CD14-positive monocyte (primary cell): Measurements from ENCODE around the gene MAST4. TPM values are rescaled to one million over a fixed set of nuclear protein-coding genes. Genes with fewer than 3 reads are reported as not detected.

ENCODE experiments used
- DNase-seq, 3 donors: peaks; one replicate each; pipeline ENCODE4 v3.0.0-alpha.2; 2011 to 2022
- H2AFZ ChIP-seq: 2 replicates; pipeline ENCODE4 v1.6.0; 2012; ENCODE audit warnings: mild to moderate bottlenecking, low read depth, low read length, inconsistent platforms; ENCODE audit not compliant: insufficient read depth, poor library complexity, severe bottlenecking
- H3K27ac ChIP-seq, 2 donors: 1 replicate in 1 of 2; 2 replicates in 1 of 2; pipeline ENCODE4 v1.5.1; 2012 to 2013; ENCODE audit warnings: low read length in 2 of 2, control low read depth in 1 of 2, inconsistent platforms in 1 of 2, low read depth in 1 of 2, mild to moderate bottlenecking in 1 of 2
- H3K27me3 ChIP-seq, 2 donors: one replicate each; pipeline versions ENCODE4 v1.6.0 to v1.6.1; 2011 to 2013; ENCODE audit warnings: low read length in 2 of 2; ENCODE audit not compliant: control insufficient read depth in 2 of 2, insufficient read depth in 2 of 2
- H3K36me3 ChIP-seq, 2 donors: replicated peaks in 1 of 2; 1 replicate in 1 of 2; 2 replicates in 1 of 2; pipeline versions ENCODE4 v1.5.1 to v1.6.1; 2012 to 2013; ENCODE audit warnings: low read length in 2 of 2, control low read depth in 1 of 2, inconsistent platforms in 1 of 2, mild to moderate bottlenecking in 1 of 2; ENCODE audit not compliant: insufficient read depth in 2 of 2, control insufficient read depth in 1 of 2
- H3K4me1 ChIP-seq, 2 donors: 1 replicate in 1 of 2; 2 replicates in 1 of 2; pipeline versions ENCODE4 v1.5.1 to v1.6.1; 2012 to 2013; ENCODE audit warnings: low read length in 2 of 2, control low read depth in 1 of 2, inconsistent platforms in 1 of 2, mild to moderate bottlenecking in 1 of 2, moderate library complexity in 1 of 2; ENCODE audit not compliant: insufficient read depth in 2 of 2, control insufficient read depth in 1 of 2
- H3K4me2 ChIP-seq: replicated peaks from 2 replicates; pipeline ENCODE3; 2012; ENCODE audit warnings: low read length, moderate library complexity, mild to moderate bottlenecking; ENCODE audit not compliant: poor library complexity, severe bottlenecking; ENCODE audit errors: extremely low read depth
- H3K4me3 ChIP-seq, 3 experiments: fragments of 200-600 bp in 1 of 3; sonication (generic) in 1 of 3; replicated peaks in 1 of 3; 1 replicate in 2 of 3; 2 replicates in 1 of 3; pipeline ENCODE4 v1.5.1; 2011 to 2013; ENCODE audit warnings: low read length in 3 of 3, mild to moderate bottlenecking in 3 of 3, control low read depth in 2 of 3, low read depth in 2 of 3, inconsistent platforms in 1 of 3, moderate library complexity in 1 of 3
- H3K79me2 ChIP-seq: 2 replicates; pipeline ENCODE4 v1.6.0; 2012; ENCODE audit warnings: mild to moderate bottlenecking, control low read depth, inconsistent platforms, low read length, moderate library complexity; ENCODE audit not compliant: insufficient read depth
- H3K9ac ChIP-seq: 2 replicates; pipeline ENCODE4 v1.6.0; 2017; ENCODE audit warnings: low read length, mild to moderate bottlenecking; ENCODE audit not compliant: insufficient read depth, poor library complexity, severe bottlenecking
- H3K9me3 ChIP-seq, 2 donors: replicated peaks in 1 of 2; 1 replicate in 1 of 2; 2 replicates in 1 of 2; pipeline versions ENCODE4 v1.5.1 to v1.6.1; 2012 to 2013; ENCODE audit warnings: low read length in 2 of 2, control low read depth in 1 of 2; ENCODE audit not compliant: control insufficient read depth in 1 of 2, insufficient read depth in 1 of 2
- H4K20me1 ChIP-seq: 2 replicates; pipeline ENCODE4 v1.6.0; 2012; ENCODE audit warnings: mild to moderate bottlenecking, low read length, control low read depth, moderate library complexity; ENCODE audit not compliant: insufficient read depth
- H3K27ac Mint-ChIP-seq, 7 donors: one replicate each; pipeline ENCODE4 v1.8.0; 2020; ENCODE audit warnings: mild to moderate bottlenecking in 7 of 7, mixed read lengths in 7 of 7, moderate library complexity in 6 of 7, inconsistent platforms in 2 of 7
- H3K27me3 Mint-ChIP-seq, 3 donors: one replicate each; pipeline ENCODE4 v1.8.0; 2021 to 2022; ENCODE audit warnings: low read depth in 3 of 3, mild to moderate bottlenecking in 3 of 3, mixed read lengths in 3 of 3, moderate library complexity in 3 of 3, inconsistent platforms in 1 of 3
- H3K36me3 Mint-ChIP-seq, 2 donors: one replicate each; pipeline ENCODE4 v1.8.0; 2020; ENCODE audit warnings: mixed read lengths in 2 of 2, inconsistent platforms in 1 of 2, mild to moderate bottlenecking in 1 of 2
- H3K4me1 Mint-ChIP-seq: one replicate; pipeline ENCODE4 v1.8.0; 2020; ENCODE audit warnings: mild to moderate bottlenecking, mixed read lengths
- H3K4me3 Mint-ChIP-seq, 2 donors: one replicate each; pipeline ENCODE4 v1.8.0; 2020; ENCODE audit warnings: mild to moderate bottlenecking in 2 of 2, mixed read lengths in 2 of 2, moderate library complexity in 1 of 2
- H3K9me3 Mint-ChIP-seq, 7 donors: one replicate each; pipeline ENCODE4 v1.8.0; 2020 to 2022; ENCODE audit warnings: mixed read lengths in 7 of 7, mild to moderate bottlenecking in 6 of 7, moderate library complexity in 6 of 7, inconsistent platforms in 2 of 7
- CTCF ChIP-seq: fragments of 200-600 bp; IDR thresholded peaks from one replicate; pipeline ENCODE4 v1.8.0; 2022; ENCODE audit warnings: antibody characterized with exemption, mild to moderate bottlenecking
- WGBS: methylation state at CpG from one replicate; pipeline ENCODE4 v1.1.5; 2013; ENCODE audit warnings: missing lambda C conversion rate; ENCODE audit not compliant: insufficient coverage; 5-methylcytosine and 5-hydroxymethylcytosine counted together
- intact Hi-C, 2 donors: fragments of 100-400 bp; cut with micrococcal nuclease; formaldehyde crosslinking; loops; one replicate each; pipeline versions ENCODE4 v1.15.0 to v1.15.1; 2023
- polyA plus RNA-seq, 3 donors: library from polyadenylated mRNA; depleted of rRNA in 1 of 3; unstranded in 2 of 3; stranded (reverse) in 1 of 3; fragments of 300-500 nt in 2 of 3; fragments of >200 nt in 1 of 3; fragmentation: Illumina TruSeq in 2 of 3; gene quantifications; 1 replicate in 2 of 3; 2 replicates in 1 of 3; pipeline ENCODE4 v1.2.3, GENCODE V29; 2012 to 2021

The MAST4 gene
- polyA plus RNA-seq, 3 donors, result 0.03 to 0.24 TPM; not detected in 1

GRCh38 chr5:66829826-66830225 lies 233.6 kb downstream of the MAST4 start:
- WGBS, result no CpG with 5 or more reads among the region's 2 CpGs
- peaks cover 12 to 16% of the 10 kb centered on the region in 2 donors for H3K4me1 ChIP-seq
- no peaks in the 10 kb centered on the region for H3K9me3 ChIP-seq
- peaks cover 4 to 27% of the 10 kb centered on the region in 2 donors for H3K27me3 ChIP-seq
- no peaks in the 10 kb centered on the region for H3K36me3 Mint-ChIP-seq
- no peak overlapping the region for H3K27ac ChIP-seq
- H4K20me1 ChIP-seq, result no peaks in the 10 kb centered on the region
- no peaks in the 10 kb centered on the region for H3K79me2 ChIP-seq
- H3K4me1 Mint-ChIP-seq, result peaks cover 20% of the 10 kb centered on the region
- H3K9ac ChIP-seq, result no peak overlapping the region
- no peaks in the 10 kb centered on the region for H3K9me3 Mint-ChIP-seq
- no peak overlapping the region for H3K27ac Mint-ChIP-seq
- peak overlapping the region in 1 of 2 donors; percentile 22 for H3K4me3 Mint-ChIP-seq
- intact Hi-C loops, result loop anchor here in 1 of 2 donors (10.0 kb wide), 1 partner anchor 55 kb away; no protein-coding TSS in a partner anchor
- peaks cover 24 to 34% (median 25%) of the 10 kb centered on the region in 3 donors for H3K27me3 Mint-ChIP-seq
- DNase-seq, result peak in 2 of 3 donors; percentile 19 to 31
- no peak overlapping the region for H3K4me2 ChIP-seq
- no peak for TF ChIP-seq CTCF
- no peaks in the 10 kb centered on the region for H3K36me3 ChIP-seq
- H3K4me3 ChIP-seq, result no peak overlapping the region
- no peak overlapping the region for H2AFZ ChIP-seq

GRCh38 chr5:66830636-66831035 lies 234.4 kb downstream of the MAST4 start:
- H3K27ac ChIP-seq, result no peak overlapping the region
- no peaks in the 10 kb centered on the region for H3K79me2 ChIP-seq
- H2AFZ ChIP-seq, result no peak overlapping the region
- no peaks in the 10 kb centered on the region for H4K20me1 ChIP-seq
- peaks cover 12 to 16% of the 10 kb centered on the region in 2 donors for H3K4me1 ChIP-seq
- WGBS, result no CpG with 5 or more reads among the region's 1 CpG
- no peaks in the 10 kb centered on the region for H3K9me3 ChIP-seq
- Mint-ChIP-seq H3K4me3 (no peak overlapping the region), H3K4me1 (peaks cover 20% of the 10 kb centered on the region), H3K27me3 (peaks cover 24 to 34% (median 25%) of the 10 kb centered on the region in 3 donors), H3K27ac (no peak overlapping the region), H3K9me3 (no peaks in the 10 kb centered on the region), H3K36me3 (no peaks in the 10 kb centered on the region)
- H3K9ac ChIP-seq, result no peak overlapping the region
- no peaks in the 10 kb centered on the region for H3K36me3 ChIP-seq
- no peak overlapping the region for H3K4me3 ChIP-seq
- no peak for TF ChIP-seq CTCF
- peaks cover 4 to 27% of the 10 kb centered on the region in 2 donors for H3K27me3 ChIP-seq
- no peak for DNase-seq
- no peak overlapping the region for H3K4me2 ChIP-seq
- intact Hi-C loops, result loop anchor here in 1 of 2 donors (10.0 kb wide), 1 partner anchor 54 kb away; no protein-coding TSS in a partner anchor
